ENCODE results near the gene PMM1.

GRCh38 chr22:41565403-41566054, 24.1 kb downstream of the PMM1 start:
- TF ChIP-seq CTCF (IDR thresholded peaks at IDR 0.05 in 4 of 5, conservative IDR thresholded peaks at IDR 0.05 in 1 of 5) (no peak), POLR2A (IDR thresholded peaks at IDR 0.05) (no peak)

Data from gastrocnemius medialis (tissue), 4 donors.